Naive B cell (primary cell): ENCODE data around the gene TMEM120B. TPM values are rescaled to one million over a fixed set of nuclear protein-coding genes. Genes with fewer than 3 reads are reported as not detected.

Experiments used
- ATAC-seq, 2 donors: fragments of 150-1000 bp; cut with Tn5 transposase; 2 replicates each; pipeline ENCODE4 v1.10.0; 2021; ENCODE audit warnings: low read depth in 2 of 2, mild to moderate bottlenecking in 2 of 2, moderate library complexity in 2 of 2
- DNase-seq: peaks from one replicate; pipeline ENCODE4 v3.0.0; 2022
- H3K27ac Mint-ChIP-seq, 6 donors: one replicate each; pipeline ENCODE4 v1.8.0; 2020 to 2022; ENCODE audit warnings: mild to moderate bottlenecking in 6 of 6, mixed read lengths in 6 of 6, moderate library complexity in 5 of 6, inconsistent platforms in 2 of 6
- H3K27me3 Mint-ChIP-seq, 3 donors: one replicate each; pipeline ENCODE4 v1.8.0; 2021 to 2022; ENCODE audit warnings: mixed read lengths in 3 of 3, mild to moderate bottlenecking in 1 of 3
- H3K36me3 Mint-ChIP-seq, 2 donors: one replicate each; pipeline ENCODE4 v1.8.0; 2020 to 2022; ENCODE audit warnings: mixed read lengths in 2 of 2, inconsistent platforms in 1 of 2, mild to moderate bottlenecking in 1 of 2
- H3K4me1 Mint-ChIP-seq, 3 donors: one replicate each; pipeline ENCODE4 v1.8.0; 2020 to 2022; ENCODE audit warnings: mixed read lengths in 3 of 3, inconsistent platforms in 1 of 3, mild to moderate bottlenecking in 1 of 3, moderate library complexity in 1 of 3
- H3K4me3 Mint-ChIP-seq, 8 donors: one replicate each; pipeline ENCODE4 v1.8.0; 2020 to 2022; ENCODE audit warnings: mild to moderate bottlenecking in 8 of 8, mixed read lengths in 8 of 8, moderate library complexity in 8 of 8, inconsistent platforms in 2 of 8
- H3K9me3 Mint-ChIP-seq, 7 donors: one replicate each; pipeline ENCODE4 v1.8.0; 2020 to 2022; ENCODE audit warnings: mixed read lengths in 7 of 7, mild to moderate bottlenecking in 5 of 7, inconsistent platforms in 2 of 7, moderate library complexity in 1 of 7
- polyA plus RNA-seq, 6 donors: library from polyadenylated mRNA; unstranded; fragments of 300-500 nt; fragmentation: Illumina TruSeq; gene quantifications; one replicate each; pipeline ENCODE4 v1.2.3, GENCODE V29; 2021; ENCODE audit warnings: low read depth in 6 of 6

Gene TMEM120B
- polyA plus RNA-seq, 6 donors from 2014 or later, result 0.76 to 2.8 (median 1.4) TPM

- H3K9me3 Mint-ChIP-seq, result no peaks in the 10 kb centered on the region
- DNase-seq (peak; percentile 74), ATAC-seq (peak; percentile 11 to 16)
- no peaks in the 10 kb centered on the region for H3K27me3 Mint-ChIP-seq
- H3K36me3 Mint-ChIP-seq, result peaks cover 4 to 10% of the 10 kb centered on the region in 2 donors
- H3K4me3 Mint-ChIP-seq, result peak overlapping the region; percentile 93 to 99 (median 98)
- H3K4me1 Mint-ChIP-seq, result peaks cover 42 to 52% (median 44%) of the 10 kb centered on the region in 3 donors
- peak overlapping the region; percentile 96 to 99 (median 98) for H3K27ac Mint-ChIP-seq
Measured at GRCh38 chr12:121804417-121805111, 92.0 kb downstream of the TMEM120B start.

- DNase-seq (no peak), ATAC-seq (no peak)
- no peaks in the 10 kb centered on the region for H3K9me3 Mint-ChIP-seq
Measured at GRCh38 chr12:121805171-121806008, 92.8 kb downstream of the TMEM120B start.

GRCh38 chr12:121806009-121806545, 93.5 kb downstream of the TMEM120B start:
- peak; percentile 77 for DNase-seq
- Mint-ChIP-seq H3K4me3 (peak overlapping the region; percentile 93 to 99 (median 98)), H3K27ac (peak overlapping the region; percentile 88 to 99 (median 98)), H3K27me3 (no peaks in the 10 kb centered on the region), H3K9me3 (no peaks in the 10 kb centered on the region), H3K36me3 (peaks cover 4 to 13% of the 10 kb centered on the region in 2 donors), H3K4me1 (peaks cover 46 to 56% (median 54%) of the 10 kb centered on the region in 3 donors)
- peak; percentile 38 to 48 for ATAC-seq

More at GRCh38 chr12:121805171-121806008, 92.8 kb downstream of the TMEM120B start:
- no peaks in the 10 kb centered on the region for H3K27me3 Mint-ChIP-seq
- H3K27ac Mint-ChIP-seq, result peak overlapping the region; percentile 76 to 99 (median 98)
- peaks cover 42 to 52% (median 48%) of the 10 kb centered on the region in 3 donors for H3K4me1 Mint-ChIP-seq
- H3K4me3 Mint-ChIP-seq, result peak overlapping the region; percentile 93 to 99 (median 98)
- peaks cover 4 to 13% of the 10 kb centered on the region in 2 donors for H3K36me3 Mint-ChIP-seq

GRCh38 chr12:121806546-121807423, 94.2 kb downstream of the TMEM120B start:
- H3K4me1 Mint-ChIP-seq, result peaks cover 47 to 61% (median 56%) of the 10 kb centered on the region in 3 donors
- H3K27me3 Mint-ChIP-seq, result no peaks in the 10 kb centered on the region
- no peak for ATAC-seq
- H3K36me3 Mint-ChIP-seq, result peaks cover 4 to 13% of the 10 kb centered on the region in 2 donors
- no peaks in the 10 kb centered on the region for H3K9me3 Mint-ChIP-seq
- H3K4me3 Mint-ChIP-seq, result peak overlapping the region; percentile 93 to 99 (median 98)
- DNase-seq, result no peak
- H3K27ac Mint-ChIP-seq, result peak overlapping the region; percentile 88 to 99 (median 98)

- ATAC-seq, result peak; percentile 9 to 16
- H3K9me3 Mint-ChIP-seq, result no peaks in the 10 kb centered on the region
- peak; percentile 53 for DNase-seq
- H3K4me3 Mint-ChIP-seq, result peak overlapping the region; percentile 66 to 93 (median 76)
- H3K27me3 Mint-ChIP-seq, result no peaks in the 10 kb centered on the region
- peaks cover 44 to 66% (median 58%) of the 10 kb centered on the region in 3 donors for H3K4me1 Mint-ChIP-seq
- H3K36me3 Mint-ChIP-seq, result peaks cover 4 to 13% of the 10 kb centered on the region in 2 donors
- H3K27ac Mint-ChIP-seq, result peak overlapping the region in 5 of 6 donors; percentile 28 to 98 (median 90)
Measured at GRCh38 chr12:121807642-121808347, 95.2 kb downstream of the TMEM120B start.

GRCh38 chr12:121808623-121809022, 96.1 kb downstream of the TMEM120B start:
- peak overlapping the region in 6 of 8 donors; percentile 15 to 93 (median 38) for H3K4me3 Mint-ChIP-seq

GRCh38 chr12:121809712-121810116, 97.2 kb downstream of the TMEM120B start:
- H3K4me3 Mint-ChIP-seq, result peak overlapping the region in 1 of 8 donors; percentile 33
- DNase-seq (no peak), ATAC-seq (no peak)
- peaks cover 4 to 13% of the 10 kb centered on the region in 2 donors for H3K36me3 Mint-ChIP-seq
- H3K9me3 Mint-ChIP-seq, result no peaks in the 10 kb centered on the region
- H3K27me3 Mint-ChIP-seq, result no peaks in the 10 kb centered on the region
- peak overlapping the region in 1 of 6 donors; percentile 82 for H3K27ac Mint-ChIP-seq
- H3K4me1 Mint-ChIP-seq, result peaks cover 49 to 77% (median 59%) of the 10 kb centered on the region in 3 donors

More at GRCh38 chr12:121808623-121809022, 96.1 kb downstream of the TMEM120B start:
- Mint-ChIP-seq H3K4me1 (peaks cover 47 to 75% (median 59%) of the 10 kb centered on the region in 3 donors), H3K9me3 (no peaks in the 10 kb centered on the region), H3K36me3 (peaks cover 4 to 13% of the 10 kb centered on the region in 2 donors), H3K27ac (peak overlapping the region in 4 of 6 donors; percentile 10 to 98 (median 61)), H3K27me3 (no peaks in the 10 kb centered on the region)
- no peak for ATAC-seq
- no peak for DNase-seq

- Mint-ChIP-seq H3K4me1 (peaks cover 49 to 74% (median 59%) of the 10 kb centered on the region in 3 donors), H3K36me3 (peaks cover 4 to 13% of the 10 kb centered on the region in 2 donors), H3K27me3 (no peaks in the 10 kb centered on the region), H3K4me3 (no peak overlapping the region), H3K27ac (no peak overlapping the region), H3K9me3 (no peaks in the 10 kb centered on the region)
- no peak for ATAC-seq
- DNase-seq, result no peak
Measured at GRCh38 chr12:121810234-121810817, 97.8 kb downstream of the TMEM120B start.

- Mint-ChIP-seq H3K9me3 (no peaks in the 10 kb centered on the region), H3K4me1 (peaks cover 45 to 70% (median 53%) of the 10 kb centered on the region in 3 donors), H3K27me3 (no peaks in the 10 kb centered on the region), H3K4me3 (peak overlapping the region; percentile 45 to 83 (median 76)), H3K36me3 (peaks cover 4 to 13% of the 10 kb centered on the region in 2 donors), H3K27ac (peak overlapping the region in 4 of 6 donors; percentile 16 to 95 (median 83))
- DNase-seq (no peak), ATAC-seq (no peak)
Measured at GRCh38 chr12:121810833-121811433, 98.4 kb downstream of the TMEM120B start.

- no peaks in the 10 kb centered on the region for H3K27me3 Mint-ChIP-seq
- peak overlapping the region; percentile 63 to 86 (median 80) for H3K4me3 Mint-ChIP-seq
- H3K9me3 Mint-ChIP-seq, result no peaks in the 10 kb centered on the region
- H3K4me1 Mint-ChIP-seq, result peaks cover 44 to 63% (median 46%) of the 10 kb centered on the region in 3 donors
- DNase-seq (peak; percentile 71), ATAC-seq (peak; percentile 75 to 76)
- H3K36me3 Mint-ChIP-seq, result peaks cover 0 to 12% of the 10 kb centered on the region in 2 donors
- H3K27ac Mint-ChIP-seq, result peak overlapping the region in 4 of 6 donors; percentile 75 to 92 (median 84)
Measured at GRCh38 chr12:121811434-121812319, 99.1 kb downstream of the TMEM120B start.
